K562 treated with DMSO at 1 percent for 48 hours (cell line): ENCODE results near the gene PCDHA10. TPM values are rescaled to one million over a fixed set of nuclear protein-coding genes. Genes with fewer than 3 reads are reported as not detected.

Experiments
- total RNA-seq: library from RNA; unstranded; fragments of 300-600 nt; gene quantifications from 2 replicates; pipeline ENCODE4 v1.2.3, GENCODE V29; 2022; ENCODE audit warnings: low replicate concordance; ENCODE audit errors: extremely low read depth

PCDHA10 gene
- total RNA-seq, 1 experiment from 2014 or later = not detected

Other genes with a start within 250 kb of the PCDHA10 start
- not detected in 2 replicates for gene CD14, start 222.7 kb upstream of the PCDHA10 start, total RNA-seq
- not detected in 2 replicates for gene TMCO6, start 216.4 kb upstream of the PCDHA10 start, total RNA-seq
- not detected in 2 replicates for gene NDUFA2, start 208.3 kb upstream of the PCDHA10 start, total RNA-seq
- gene IK, start 208.1 kb upstream of the PCDHA10 start, total RNA-seq = not detected in 2 replicates
- not detected in 2 replicates for gene WDR55, start 191.0 kb upstream of the PCDHA10 start, total RNA-seq
- gene DND1, start 182.3 kb upstream of the PCDHA10 start, total RNA-seq = not detected in 2 replicates
- gene HARS1, start 164.5 kb upstream of the PCDHA10 start, total RNA-seq = not detected in 2 replicates
- not detected in 2 replicates for gene HARS2, start 164.4 kb upstream of the PCDHA10 start, total RNA-seq
- not detected in 2 replicates for gene ZMAT2, start 155.4 kb upstream of the PCDHA10 start, total RNA-seq
- gene PCDHA1, start 69.8 kb upstream of the PCDHA10 start, total RNA-seq = not detected in 2 replicates
- gene PCDHA2, start 61.0 kb upstream of the PCDHA10 start, total RNA-seq = not detected in 2 replicates
- not detected in 2 replicates for gene PCDHA3, start 54.8 kb upstream of the PCDHA10 start, total RNA-seq
- not detected in 2 replicates for gene PCDHA4, start 48.8 kb upstream of the PCDHA10 start, total RNA-seq
- not detected in 2 replicates for gene PCDHA5, start 34.3 kb upstream of the PCDHA10 start, total RNA-seq
- not detected in 2 replicates for gene PCDHA6, start 27.9 kb upstream of the PCDHA10 start, total RNA-seq
- gene PCDHA7, start 21.6 kb upstream of the PCDHA10 start, total RNA-seq = not detected in 2 replicates
- gene PCDHA8, start 14.7 kb upstream of the PCDHA10 start, total RNA-seq = not detected in 2 replicates
- not detected in 2 replicates for gene PCDHA9, start 7.5 kb upstream of the PCDHA10 start, total RNA-seq
- gene PCDHA11, start 13.1 kb downstream of the PCDHA10 start, total RNA-seq = not detected in 2 replicates
- not detected in 2 replicates for gene PCDHA12, start 19.4 kb downstream of the PCDHA10 start, total RNA-seq
- gene PCDHA13, start 26.2 kb downstream of the PCDHA10 start, total RNA-seq = not detected in 2 replicates
- not detected in 2 replicates for gene PCDHAC1, start 70.4 kb downstream of the PCDHA10 start, total RNA-seq
- not detected in 2 replicates for gene PCDHAC2, start 110.6 kb downstream of the PCDHA10 start, total RNA-seq
- gene PCDHB1, start 195.5 kb downstream of the PCDHA10 start, total RNA-seq = not detected in 2 replicates
- not detected in 2 replicates for gene PCDHB2, start 238.7 kb downstream of the PCDHA10 start, total RNA-seq
- gene PCDHB3, start 244.6 kb downstream of the PCDHA10 start, total RNA-seq = not detected in 2 replicates